ENCODE results near the gene GNG7. TPM values are rescaled to one million over a fixed set of nuclear protein-coding genes. Genes with fewer than 3 reads are reported as not detected.

Gene GNG7
- total RNA-seq, 1 experiment from 2014 or later = 0.87 TPM

- no peaks in the 10 kb centered on the region for H3K27me3 Mint-ChIP-seq (ENCODE audit: unreplicated experiment)
- peaks cover 14% of the 10 kb centered on the region for H3K36me3 Mint-ChIP-seq (ENCODE audit: insufficient read depth, unreplicated experiment)
- no peaks in the 10 kb centered on the region for H3K9me3 Mint-ChIP-seq (ENCODE audit: low read depth, unreplicated experiment)
- no peak for DNase-seq
- TF ChIP-seq CTCF (IDR thresholded peaks at IDR 0.05; ENCODE audit: unreplicated experiment) = no peak
- H3K27ac Mint-ChIP-seq (ENCODE audit: unreplicated experiment) = no peak overlapping the region
- CTCF ChIA-PET = no interaction called here
- BruUV-seq (replicated peaks) = no TSS peak
- no peak overlapping the region for H3K4me3 Mint-ChIP-seq (ENCODE audit: low read depth, unreplicated experiment)
- intact Hi-C loops (cut with micrococcal nuclease; ENCODE audit: unreplicated experiment) = no loop called here
- peaks cover 19% of the 10 kb centered on the region for H3K4me1 Mint-ChIP-seq (ENCODE audit: low read depth, unreplicated experiment)
Measured at GRCh38 chr19:2549701-2550191, 152.7 kb downstream of the GNG7 start.

- Mint-ChIP-seq H3K4me1 (ENCODE audit: low read depth, unreplicated experiment) (peaks cover 22% of the 10 kb centered on the region), H3K36me3 (ENCODE audit: insufficient read depth, unreplicated experiment) (peaks cover 16% of the 10 kb centered on the region), H3K4me3 (ENCODE audit: low read depth, unreplicated experiment) (no peak overlapping the region), H3K9me3 (ENCODE audit: low read depth, unreplicated experiment) (no peaks in the 10 kb centered on the region), H3K27ac (ENCODE audit: unreplicated experiment) (no peak overlapping the region), H3K27me3 (ENCODE audit: unreplicated experiment) (no peaks in the 10 kb centered on the region)
- intact Hi-C loops (cut with micrococcal nuclease; ENCODE audit: unreplicated experiment) = no loop called here
- CTCF ChIA-PET = no interaction called here
- BruUV-seq (replicated peaks) = no TSS peak
- no peak for TF ChIP-seq CTCF (IDR thresholded peaks at IDR 0.05; ENCODE audit: unreplicated experiment)
- no peak for DNase-seq
Measured at GRCh38 chr19:2548966-2549365, 153.5 kb downstream of the GNG7 start.

- BruUV-seq (replicated peaks) = no TSS peak
- DNase-seq = no peak
- Mint-ChIP-seq H3K4me3 (ENCODE audit: low read depth, unreplicated experiment) (no peak overlapping the region), H3K9me3 (ENCODE audit: low read depth, unreplicated experiment) (no peaks in the 10 kb centered on the region), H3K36me3 (ENCODE audit: insufficient read depth, unreplicated experiment) (peaks cover 25% of the 10 kb centered on the region), H3K27ac (ENCODE audit: unreplicated experiment) (peak overlapping the region; percentile 83), H3K27me3 (ENCODE audit: unreplicated experiment) (no peaks in the 10 kb centered on the region), H3K4me1 (ENCODE audit: low read depth, unreplicated experiment) (peaks cover 27% of the 10 kb centered on the region)
- CTCF ChIA-PET = no interaction called here
- intact Hi-C loops (cut with micrococcal nuclease; ENCODE audit: unreplicated experiment) = no loop called here
- TF ChIP-seq CTCF (IDR thresholded peaks at IDR 0.05; ENCODE audit: unreplicated experiment) = no peak
Measured at GRCh38 chr19:2547721-2548120, 154.8 kb downstream of the GNG7 start.

- Mint-ChIP-seq H3K36me3 (ENCODE audit: insufficient read depth, unreplicated experiment) (peaks cover 25% of the 10 kb centered on the region), H3K27ac (ENCODE audit: unreplicated experiment) (peak overlapping the region; percentile 83), H3K4me1 (ENCODE audit: low read depth, unreplicated experiment) (peaks cover 27% of the 10 kb centered on the region), H3K27me3 (ENCODE audit: unreplicated experiment) (no peaks in the 10 kb centered on the region), H3K9me3 (ENCODE audit: low read depth, unreplicated experiment) (no peaks in the 10 kb centered on the region), H3K4me3 (ENCODE audit: low read depth, unreplicated experiment) (peak overlapping the region; percentile 39)
- no peak for TF ChIP-seq CTCF (IDR thresholded peaks at IDR 0.05; ENCODE audit: unreplicated experiment)
- intact Hi-C loops (cut with micrococcal nuclease; ENCODE audit: unreplicated experiment) = no loop called here
- DNase-seq = no peak
- CTCF ChIA-PET = interaction anchor here (0.7 to 1.2 kb wide), 3 partner anchors 32 to 69 kb away, joined by 3 to 6 read pairs (median 4); no protein-coding TSS in a partner anchor
- BruUV-seq (replicated peaks) = no TSS peak
Measured at GRCh38 chr19:2547033-2547680, 155.3 kb downstream of the GNG7 start.

All from Calu3 (cell line).